NK-92 (cell line): ENCODE measurements around the gene PKD1.
A peak's percentile ranks its signal among the peaks of the same experiment; 100 is the strongest.

Experiments used
- DNase-seq: peaks from one replicate; lab custom pipeline; 2025; ENCODE audit not compliant: unreplicated experiment; lab: John Stamatoyannopoulos, UW

Gene PKD1

DNA sequence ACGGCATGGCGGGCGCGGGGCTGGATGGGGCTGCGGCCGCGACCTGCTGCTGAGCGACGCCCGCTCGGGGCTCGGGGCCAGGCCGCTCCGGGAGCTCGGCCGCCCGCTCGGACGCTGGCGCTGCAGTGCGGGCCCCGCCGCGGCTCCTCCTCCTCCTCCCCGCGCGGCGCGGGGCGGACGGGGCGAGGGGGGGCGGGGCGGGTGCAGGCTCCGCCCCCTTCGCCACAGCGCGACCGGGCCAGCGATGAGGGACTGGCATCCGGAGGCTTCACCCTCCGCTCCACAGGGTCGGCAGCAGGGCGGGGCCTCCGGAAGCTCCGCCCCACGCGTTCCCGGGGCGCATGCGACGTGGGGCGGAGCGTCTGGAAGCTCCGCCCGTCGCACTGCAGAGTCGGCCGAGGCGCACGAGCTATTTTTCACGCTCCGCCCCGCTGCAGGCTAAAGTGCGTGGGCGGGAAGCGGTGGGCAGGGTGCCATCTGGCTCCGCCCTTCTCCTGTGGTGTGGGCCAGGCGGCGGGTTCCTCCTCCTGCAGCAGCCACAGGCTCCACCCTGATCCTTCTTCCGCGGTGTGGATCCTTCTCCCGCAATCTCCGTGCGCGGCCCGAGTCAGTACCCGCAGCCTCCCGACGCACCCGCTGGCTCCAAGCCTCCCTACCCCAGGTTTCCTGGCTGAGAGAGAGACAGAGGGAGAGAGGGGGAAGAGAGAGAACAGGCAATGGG, at the start of gene PKD1:
Gene PKD1, minus strand, starts transcription at position 129 of the 721 bp plus-strand sequence. CDS start 209 bp downstream, outside the sequence.
- peak; percentile 80 for DNase-seq

GRCh38 chr16:2184962-2185361, 49.3 kb upstream of the PKD1 start:
- DNase-seq, result no peak

GRCh38 chr16:2184346-2184745, 48.6 kb upstream of the PKD1 start:
- DNase-seq, result no peak

DNA sequence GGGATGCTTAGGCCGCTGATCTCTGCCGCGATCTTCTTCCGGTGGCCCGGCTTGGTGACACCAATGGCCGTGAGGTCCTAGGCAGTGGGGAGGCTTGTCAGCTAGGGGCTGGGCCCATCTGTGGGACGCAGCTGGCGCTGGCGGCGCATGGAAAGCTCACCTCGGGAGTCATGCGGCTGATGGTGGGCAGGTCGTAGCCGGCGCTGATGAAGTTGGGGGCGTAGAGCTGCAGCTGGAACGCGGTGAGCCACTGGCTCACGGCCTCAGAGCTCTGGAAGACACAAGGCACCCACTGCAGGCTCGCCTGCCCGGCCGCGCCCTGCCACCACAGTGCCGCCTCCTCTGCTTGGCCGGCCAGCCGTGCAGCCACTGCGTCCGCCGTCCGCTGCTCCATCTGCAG, 48.0 kb upstream of the PKD1 start:
- no peak for DNase-seq

DNA sequence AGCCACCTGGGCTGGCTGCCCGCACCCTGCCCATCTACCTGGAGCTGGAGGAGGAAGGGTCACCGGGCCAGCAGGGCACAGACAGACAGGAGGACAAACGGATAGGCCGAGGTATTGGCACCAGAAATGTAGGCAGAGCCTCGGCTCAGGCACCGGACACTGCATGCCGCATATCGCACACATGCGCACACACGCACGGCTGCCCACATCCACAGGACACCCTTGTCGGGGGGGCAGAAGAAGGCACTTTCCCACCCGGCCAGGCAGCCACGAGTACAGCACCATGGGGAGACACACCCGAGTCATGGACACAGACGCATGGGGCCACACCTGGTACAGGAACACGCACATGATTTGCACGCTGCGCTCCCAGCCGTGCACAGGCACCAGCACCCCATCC, 46.3 kb upstream of the PKD1 start:
- DNase-seq, result no peak

GRCh38 chr16:2180962-2181923, 45.5 kb upstream of the PKD1 start:
- DNase-seq, result no peak

- no peak for DNase-seq
These were observed 44.8 kb upstream of the PKD1 start for GRCh38 chr16:2180461-2180860.

GRCh38 chr16:2179576-2179975, 43.9 kb upstream of the PKD1 start:
- no peak for DNase-seq

DNA sequence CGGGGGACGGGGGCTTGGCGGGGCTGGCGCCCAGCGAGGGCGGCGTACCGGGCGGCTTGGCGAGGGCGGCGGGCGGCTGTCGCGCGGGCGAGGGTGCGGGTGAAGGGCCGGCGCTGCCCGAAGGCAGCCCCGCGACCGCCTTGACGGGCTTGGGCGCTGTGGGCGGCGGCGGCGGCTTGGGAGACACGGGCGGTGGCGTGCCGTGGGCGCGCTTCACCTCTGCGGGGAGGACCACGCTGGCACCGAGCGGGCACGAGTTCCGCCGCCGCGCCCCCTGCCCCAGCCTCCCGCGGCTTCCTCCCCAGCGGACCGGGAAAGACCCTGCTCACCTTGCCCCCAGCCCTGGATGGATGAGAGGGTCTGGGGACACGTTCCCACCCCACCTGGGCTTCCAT, 43.4 kb upstream of the PKD1 start:
- DNase-seq, result no peak

DNA sequence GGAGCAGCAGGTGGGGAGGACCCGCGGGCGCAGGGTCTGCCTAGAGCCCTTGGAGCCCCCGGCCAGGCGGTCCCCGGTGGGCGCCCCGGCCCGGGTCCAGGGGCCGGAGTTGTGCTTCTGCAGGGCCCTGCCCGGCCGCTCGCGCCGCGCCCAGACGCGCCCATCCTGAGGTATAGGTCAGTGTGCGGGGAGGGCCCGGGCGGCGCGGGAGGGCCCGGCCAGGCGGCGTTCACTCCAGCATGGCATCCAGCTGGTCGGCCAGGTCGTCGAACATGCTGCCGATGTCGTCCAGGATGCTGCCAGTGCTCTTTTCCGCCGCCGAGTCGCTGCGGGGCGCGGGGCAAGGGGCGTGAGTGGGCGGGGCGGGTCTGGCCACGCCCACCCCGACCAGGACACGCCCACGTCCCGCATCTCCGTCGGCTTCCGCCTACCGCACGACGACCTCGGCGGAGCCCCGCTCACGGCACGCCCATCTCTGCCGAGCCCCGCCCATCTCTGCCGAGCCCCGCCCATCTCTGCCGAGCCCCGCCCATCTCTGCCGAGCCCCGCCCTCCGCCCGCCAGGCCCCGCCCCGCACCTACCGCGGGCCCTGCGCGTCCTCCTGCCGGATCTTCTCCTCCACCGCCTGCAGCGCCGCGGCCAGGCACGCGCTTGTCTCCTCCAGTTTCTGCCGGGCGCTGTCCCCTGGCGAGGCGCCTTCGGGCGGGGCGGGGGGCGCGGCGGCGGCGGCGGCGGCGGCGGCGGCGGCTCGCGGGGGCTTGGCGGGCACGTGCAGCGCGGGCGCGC, 42.8 kb upstream of the PKD1 start:
- no peak for DNase-seq

- no peak for DNase-seq
These were observed 41.9 kb upstream of the PKD1 start for GRCh38 chr16:2177561-2177960.

- no peak for DNase-seq
These were observed 41.4 kb upstream of the PKD1 start for GRCh38 chr16:2177101-2177500.

DNA sequence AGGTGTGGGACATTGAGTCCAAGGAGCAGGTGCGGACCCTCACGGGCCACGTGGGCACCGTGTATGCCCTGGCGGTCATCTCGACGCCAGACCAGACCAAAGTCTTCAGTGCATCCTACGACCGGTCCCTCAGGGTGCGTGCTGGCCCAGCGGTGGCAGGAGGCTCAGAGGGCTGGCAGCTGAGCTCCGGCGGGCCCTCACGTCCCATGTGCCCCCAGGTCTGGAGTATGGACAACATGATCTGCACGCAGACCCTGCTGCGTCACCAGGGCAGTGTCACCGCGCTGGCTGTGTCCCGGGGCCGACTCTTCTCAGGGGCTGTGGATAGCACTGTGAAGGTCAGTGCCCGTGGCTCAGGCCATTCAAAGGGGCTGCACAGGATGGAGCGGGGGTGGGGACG, 40.3 kb upstream of the PKD1 start:
- DNase-seq, result no peak

GRCh38 chr16:2175454-2175853, 39.8 kb upstream of the PKD1 start:
- DNase-seq, result no peak

- no peak for DNase-seq
These were observed 38.9 kb upstream of the PKD1 start for GRCh38 chr16:2174396-2175131.

- no peak for DNase-seq
These were observed 38.2 kb upstream of the PKD1 start for GRCh38 chr16:2173916-2174315.

GRCh38 chr16:2173366-2173765, 37.7 kb upstream of the PKD1 start:
- DNase-seq, result no peak

- no peak for DNase-seq
These were observed 37.1 kb upstream of the PKD1 start for GRCh38 chr16:2172688-2173335.

GRCh38 chr16:2171601-2172178, 36.0 kb upstream of the PKD1 start:
- no peak for DNase-seq
